GM18909 (cell line): ENCODE measurements around the gene ASAH2B.
A peak's percentile ranks its signal among the peaks of the same experiment; 100 is the strongest.
"Not testable (repeated sequence)": the region's sequence is repeated elsewhere in the genome, so short reads cannot be mapped to it uniquely, and the experiment has no call there.

Experiments used
- ATAC-seq: cut with Tn5 transposase; IDR thresholded peaks from one replicate; pipeline ENCODE4 v1.9.1; 2021; ENCODE audit warnings: mild to moderate bottlenecking; ENCODE audit not compliant: unreplicated experiment, poor library complexity

The ASAH2B gene

DNA sequence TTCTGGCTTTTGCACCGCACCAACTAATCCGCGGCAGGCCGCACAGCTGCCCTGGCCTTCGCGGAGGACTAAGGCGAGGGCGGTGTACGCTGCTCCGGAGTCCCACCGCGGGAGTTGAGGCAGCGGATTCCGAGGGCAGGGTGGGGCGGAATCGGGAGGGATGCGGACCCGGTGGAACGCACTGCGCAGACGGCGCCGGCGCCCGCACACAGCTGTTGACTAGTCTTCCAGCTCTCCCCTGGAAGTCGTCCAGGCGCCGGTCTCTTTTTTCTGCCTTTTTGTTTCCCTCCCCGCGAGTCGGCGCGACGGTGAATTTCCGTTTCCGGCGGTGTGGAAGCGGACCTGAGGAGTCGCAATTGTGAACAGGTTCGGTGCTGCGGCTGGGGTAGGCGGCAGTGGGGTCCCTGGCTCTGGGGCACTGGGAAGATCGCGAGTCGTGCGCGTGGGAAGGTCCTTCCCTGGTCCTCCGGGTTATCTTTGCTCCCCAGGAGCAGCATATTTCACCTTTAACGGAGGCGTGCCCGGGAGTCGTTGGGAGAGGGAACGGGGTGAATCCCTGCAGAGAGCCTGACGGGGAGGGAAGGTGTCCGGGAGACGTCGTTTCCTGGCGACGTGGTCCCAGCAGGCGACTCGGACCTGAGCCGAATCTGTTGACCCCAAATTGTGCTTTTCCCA lies at the start of gene ASAH2B:
Gene ASAH2B (plus strand): TSS at position 319 of the 675 bp plus-strand sequence. CDS start 5,195 bp downstream, outside the sequence.
- peak; percentile 86 for ATAC-seq

DNA sequence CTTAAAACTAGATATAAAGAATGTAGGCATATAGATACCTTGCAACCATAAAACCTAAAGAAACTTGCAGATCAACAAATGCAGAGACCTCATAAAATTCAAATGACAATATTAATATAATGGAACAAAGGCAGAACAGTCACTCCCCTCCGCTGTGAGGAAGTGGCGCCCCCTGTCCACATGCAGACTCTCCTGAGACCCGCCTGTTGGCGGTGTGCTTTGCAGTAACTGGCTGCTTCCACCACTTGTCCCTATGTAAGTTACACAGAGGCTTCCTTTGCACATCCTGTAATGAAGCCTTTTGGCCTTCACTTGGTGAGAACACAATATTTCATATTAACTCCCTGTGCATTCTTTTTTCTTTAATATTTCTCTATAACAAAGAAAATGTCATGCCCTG lies 41.9 kb upstream of the ASAH2B start:
- not testable (repeated sequence) for ATAC-seq

DNA sequence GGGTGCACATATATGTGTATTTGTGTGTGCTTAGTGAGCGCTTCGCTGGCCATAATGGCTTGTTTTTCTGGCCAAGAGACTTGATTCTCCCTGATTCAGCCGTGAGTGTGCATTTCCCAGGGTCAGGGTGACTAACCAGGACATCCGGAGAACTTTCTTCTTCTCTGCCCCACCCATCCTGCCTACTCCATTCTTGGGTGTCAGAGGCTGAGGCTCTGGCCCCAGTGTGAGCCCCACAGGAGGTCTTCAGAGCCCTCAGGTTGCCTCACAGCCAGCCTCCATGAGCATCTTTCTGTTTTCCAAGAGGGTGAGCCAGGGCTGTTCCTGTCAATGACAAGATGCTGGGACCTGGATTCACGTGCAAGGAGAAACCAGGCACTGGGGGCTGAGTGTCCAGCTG lies 37.8 kb upstream of the ASAH2B start:
- not testable (repeated sequence) for ATAC-seq

DNA sequence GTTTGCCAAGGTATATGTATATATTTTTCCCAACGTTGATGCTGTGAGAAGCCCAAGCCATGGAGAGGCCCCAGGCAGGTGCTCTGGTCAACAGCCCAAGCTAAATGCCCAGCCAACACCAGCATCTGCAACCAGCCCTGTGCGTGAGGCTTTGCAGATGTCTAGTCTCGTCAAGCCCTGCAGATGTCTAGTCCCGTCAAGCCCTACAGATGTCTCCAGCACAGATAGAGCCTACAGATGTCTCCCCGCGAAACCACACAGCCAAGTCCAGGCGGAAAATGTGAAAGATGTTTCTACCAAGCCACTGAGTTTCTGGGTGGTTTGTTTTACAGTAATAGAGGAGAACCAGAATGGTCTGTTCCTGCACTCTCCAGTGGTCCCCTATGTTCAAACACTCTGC lies 36.7 kb upstream of the ASAH2B start:
- ATAC-seq, result not testable (repeated sequence)

DNA sequence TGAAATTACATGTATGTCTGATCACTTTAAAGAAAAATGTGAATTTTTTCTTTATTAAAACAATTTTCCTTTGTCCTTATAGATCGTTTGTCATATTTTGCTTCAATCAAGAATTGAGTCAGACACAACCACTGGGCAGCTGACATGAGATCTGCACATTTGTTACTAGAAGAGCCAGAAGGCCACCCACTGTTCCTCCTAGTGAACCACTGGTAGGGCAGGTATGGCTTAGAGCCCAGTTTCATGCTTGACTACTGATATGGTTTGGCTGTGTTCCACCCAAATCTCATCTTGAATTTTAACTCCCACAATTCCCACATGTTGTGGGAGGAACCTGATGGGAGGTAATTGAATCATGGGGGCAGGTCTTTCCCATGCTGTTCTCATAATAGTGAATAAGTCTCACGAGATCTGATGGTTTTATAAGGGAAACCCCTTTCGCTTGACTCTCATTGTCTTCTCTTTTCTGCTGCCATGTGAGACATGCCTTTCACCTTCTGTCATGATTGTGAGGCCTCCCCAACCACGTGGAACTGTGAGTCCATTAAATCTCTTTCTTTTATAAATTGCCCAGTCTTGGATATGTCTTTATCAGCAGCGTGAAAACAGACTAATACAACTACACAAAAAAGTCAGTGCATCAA lies 35.2 kb upstream of the ASAH2B start:
- not testable (repeated sequence) for ATAC-seq

DNA sequence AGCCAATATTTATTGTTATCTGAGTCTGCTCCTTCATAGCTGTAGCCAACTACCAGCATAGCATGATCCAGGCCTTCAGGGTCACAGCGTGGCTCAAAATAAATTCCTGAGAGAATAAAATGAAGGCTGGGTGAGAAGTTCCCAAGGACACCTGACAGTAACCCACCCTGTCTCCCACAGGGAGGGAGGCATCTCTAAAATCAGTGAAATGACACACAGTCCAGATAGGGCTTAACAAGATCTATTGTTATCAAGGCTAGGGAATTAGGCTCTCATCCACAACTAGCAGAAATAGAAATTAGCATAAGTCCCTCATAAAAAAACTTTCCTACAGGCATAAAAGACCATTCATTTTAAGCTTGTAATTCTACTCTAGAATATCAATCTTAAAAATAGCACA lies 33.7 kb upstream of the ASAH2B start:
- not testable (repeated sequence) for ATAC-seq

DNA sequence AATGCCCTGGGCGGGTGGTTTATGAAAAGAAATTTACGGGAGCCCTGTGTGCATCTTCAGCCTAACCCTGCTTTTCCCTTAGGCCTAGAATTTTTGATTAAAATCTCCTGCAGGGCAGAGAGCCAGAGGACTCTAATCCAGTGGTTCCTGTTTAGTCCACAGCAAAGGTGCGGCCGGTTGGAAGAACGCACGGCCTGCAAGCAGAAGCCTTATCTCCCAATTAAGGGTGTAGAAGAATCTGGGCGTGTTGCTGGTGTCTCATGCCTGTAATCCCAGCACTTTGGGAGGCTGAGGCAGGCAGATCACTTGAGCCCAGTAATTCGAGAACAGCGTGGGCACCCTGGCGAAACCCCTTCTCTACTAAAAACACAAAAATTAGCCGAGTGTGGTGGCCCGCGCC lies 29.5 kb upstream of the ASAH2B start:
- not testable (repeated sequence) for ATAC-seq

DNA sequence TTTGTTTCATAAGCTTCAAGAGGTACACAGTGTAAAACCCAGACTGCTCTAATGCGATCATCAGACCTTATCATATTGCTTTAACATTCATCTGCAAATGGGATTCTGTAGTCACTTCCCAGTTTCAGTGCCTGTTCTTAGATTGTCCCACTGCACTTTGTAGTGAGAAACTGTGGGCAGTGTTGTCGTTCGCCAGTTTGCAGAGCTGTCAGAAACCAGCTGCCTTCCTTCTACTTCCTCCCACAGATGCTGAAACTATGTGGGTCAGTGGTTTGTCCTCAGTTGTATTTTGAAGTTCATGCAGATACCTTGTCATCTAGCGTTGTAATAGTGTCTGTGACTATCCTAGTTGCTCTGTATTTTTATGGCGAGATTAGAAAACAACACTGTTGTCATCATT lies 15.9 kb upstream of the ASAH2B start:
- ATAC-seq, result peak; percentile 65

DNA sequence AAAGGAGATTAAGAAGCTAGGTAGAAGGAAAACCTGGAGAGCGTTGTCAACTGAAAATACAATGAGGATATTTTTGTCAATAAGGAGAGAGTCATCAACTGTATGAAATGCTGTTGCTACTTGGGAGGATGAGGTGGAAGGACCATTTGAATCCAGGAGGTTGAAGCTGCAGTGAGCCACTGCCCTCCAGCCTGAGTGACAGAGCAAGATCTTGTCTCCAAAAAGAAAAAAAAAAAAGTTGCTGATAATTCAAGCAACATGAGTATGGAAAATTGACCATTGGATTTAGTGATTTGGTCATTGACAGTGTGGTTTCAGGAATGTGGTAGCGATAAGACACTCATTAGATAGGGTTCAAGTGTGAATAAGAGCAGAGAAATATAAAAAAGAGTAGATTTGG lies 11.6 kb upstream of the ASAH2B start:
- not testable (repeated sequence) for ATAC-seq

DNA sequence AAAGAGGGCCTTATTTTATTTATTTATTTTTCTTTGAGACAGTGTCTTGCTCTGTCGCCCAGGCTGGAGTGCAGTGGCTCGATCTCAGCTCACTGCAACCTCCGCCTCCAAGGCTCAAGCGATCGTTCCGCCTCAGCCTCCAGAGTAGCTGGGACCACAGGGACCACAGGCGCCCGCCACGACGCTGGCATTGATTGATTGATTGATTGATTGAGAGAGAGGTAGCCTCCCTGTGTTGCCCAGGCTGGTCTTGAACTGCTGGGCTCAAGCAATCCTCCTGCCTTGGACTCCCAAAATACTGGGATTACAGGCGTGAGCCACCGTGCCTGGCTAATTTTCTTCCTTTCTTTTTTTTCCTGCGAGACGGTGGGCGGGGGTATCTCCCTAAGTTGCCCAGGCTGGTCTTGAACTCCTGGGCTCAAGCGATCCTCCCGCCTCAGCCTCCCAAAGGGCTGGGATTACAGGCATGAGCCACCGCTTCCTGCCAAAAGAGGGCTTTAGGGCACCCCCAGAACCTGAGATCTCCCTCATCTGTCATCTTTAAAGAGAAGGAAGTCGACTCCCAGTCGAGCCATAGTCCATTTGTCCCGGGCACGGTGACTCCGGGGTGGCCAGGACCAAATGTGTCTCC lies 634 bp upstream of the ASAH2B start:
- ATAC-seq, result not testable (repeated sequence)

DNA sequence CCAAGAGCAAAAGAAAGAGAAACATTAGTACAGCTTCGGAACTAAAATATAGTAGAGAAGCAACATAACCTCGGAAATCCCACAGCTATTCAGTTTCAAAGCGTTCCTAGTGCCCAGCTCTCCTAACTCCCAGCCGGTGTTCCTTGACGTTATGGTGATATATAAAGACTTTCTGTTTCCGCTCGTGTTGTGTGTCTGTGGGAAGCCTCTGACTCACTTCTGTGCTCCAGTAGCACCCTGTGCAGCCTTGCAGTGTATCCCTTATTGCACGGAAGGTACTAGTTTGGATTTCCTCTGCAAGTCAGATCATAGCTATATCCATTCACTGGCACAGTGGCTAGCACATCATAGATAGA lies 535 bp downstream of the ASAH2B start:
- peak; percentile 44 for ATAC-seq

DNA sequence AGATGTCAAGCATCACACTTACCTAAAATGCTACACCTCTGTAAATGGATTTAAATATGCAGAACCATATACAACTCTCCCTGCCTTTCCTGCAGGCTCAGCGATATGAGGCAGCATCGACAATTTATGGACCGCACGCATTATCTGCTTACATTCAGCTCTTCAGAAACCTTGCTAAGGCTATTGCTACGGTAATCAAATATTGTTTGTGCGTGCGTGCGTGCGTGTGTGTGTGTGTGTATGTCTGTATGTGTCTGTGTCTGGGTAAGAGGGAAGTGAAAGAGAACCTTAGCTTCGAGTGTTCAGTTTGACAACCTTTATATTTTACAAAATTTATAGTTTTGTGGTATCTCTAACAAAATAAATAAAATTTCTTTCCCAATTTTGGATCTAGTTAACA lies 3.1 kb downstream of the ASAH2B start:
- ATAC-seq, result not testable (repeated sequence)

DNA sequence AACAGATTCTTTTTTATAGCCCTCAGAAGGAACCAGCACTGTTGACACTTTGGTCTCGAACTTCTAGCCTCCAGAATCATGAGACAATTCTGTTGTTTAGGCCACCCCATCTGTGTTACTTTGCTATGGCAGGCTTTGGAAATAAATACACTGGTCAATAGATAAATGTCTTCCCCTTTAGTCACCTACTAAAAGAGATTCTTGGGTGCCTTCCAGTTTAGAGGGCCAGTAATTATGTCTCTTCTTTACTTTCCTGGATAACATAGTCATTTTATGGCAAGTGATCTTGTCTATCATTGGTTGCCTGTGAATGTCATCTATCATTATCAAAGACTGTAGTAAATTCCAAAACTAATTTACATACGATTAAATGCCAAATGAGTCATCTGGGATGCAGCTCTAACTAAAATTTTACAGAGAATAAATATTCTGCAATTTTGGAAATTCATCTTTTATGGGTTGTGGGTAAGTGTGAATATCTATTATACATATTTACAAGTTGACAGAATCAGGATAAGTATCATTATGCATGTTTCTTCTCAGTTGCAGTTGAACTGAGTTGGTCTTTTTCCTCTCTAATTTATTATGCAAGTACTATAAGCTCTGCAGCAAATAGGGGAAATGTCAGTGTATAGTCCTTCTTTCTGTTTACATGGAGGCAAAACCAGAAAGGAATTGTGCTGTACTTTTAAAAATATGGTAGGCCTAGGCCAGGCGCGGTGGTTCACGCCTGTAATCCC lies 27.2 kb downstream of the ASAH2B start:
- not testable (repeated sequence) for ATAC-seq

DNA sequence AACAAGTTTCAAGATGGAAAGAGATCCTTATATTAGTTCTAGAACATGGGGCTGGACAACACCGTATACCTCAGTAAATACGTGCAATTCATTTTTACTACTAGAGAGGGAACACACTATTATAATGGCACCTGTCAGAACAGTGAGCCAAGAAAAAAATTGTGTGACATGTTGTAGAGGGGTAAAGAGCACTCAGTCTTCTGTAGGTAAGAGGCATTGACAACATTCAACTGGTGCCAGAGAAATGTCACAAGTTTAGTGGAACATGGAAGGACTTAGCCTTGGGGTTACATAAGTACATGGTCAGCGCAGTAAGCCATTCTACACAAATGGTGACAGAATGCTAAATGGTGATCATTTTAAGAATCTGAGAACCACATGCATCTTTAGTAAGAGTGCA lies 32.3 kb downstream of the ASAH2B start:
- ATAC-seq, result not testable (repeated sequence)

DNA sequence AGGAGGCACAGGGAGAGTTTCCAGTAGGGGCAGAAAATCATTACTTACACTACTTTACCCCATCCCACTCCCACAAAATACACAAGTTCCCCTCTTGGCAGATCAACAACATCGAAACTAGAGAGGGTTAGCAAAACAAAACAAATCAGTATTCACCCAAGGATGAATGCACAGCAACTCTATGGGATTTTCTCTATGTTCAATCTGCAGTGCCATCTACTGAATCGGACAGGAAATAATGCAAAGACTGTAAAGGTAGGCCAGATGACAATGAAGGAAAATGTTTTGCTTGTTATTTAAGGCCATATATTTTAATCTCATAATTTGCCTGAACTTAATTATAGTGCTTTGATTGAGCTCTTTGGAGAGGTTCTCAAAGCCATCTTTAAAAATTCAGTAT lies 35.1 kb downstream of the ASAH2B start:
- ATAC-seq, result peak; percentile 52

DNA sequence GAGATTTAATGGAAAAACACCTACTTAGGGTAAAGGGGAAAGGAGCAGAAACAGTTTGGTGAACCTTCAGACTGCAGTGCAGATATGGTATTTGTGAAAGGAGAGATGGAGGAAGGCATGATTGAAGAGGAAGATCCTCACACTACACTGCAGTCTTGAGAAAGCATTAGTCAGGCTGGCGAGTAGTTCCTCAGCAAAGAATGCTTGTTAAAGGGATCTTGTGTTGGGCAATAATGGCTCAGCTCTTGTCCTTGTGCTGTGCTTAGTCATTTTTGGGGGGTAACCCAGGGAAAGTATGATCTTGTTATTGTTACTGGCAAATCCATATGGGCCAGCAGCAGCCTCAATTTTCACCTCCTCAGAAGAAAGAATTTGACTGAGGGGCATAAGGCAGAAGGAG lies 40.3 kb downstream of the ASAH2B start:
- not testable (repeated sequence) for ATAC-seq

DNA sequence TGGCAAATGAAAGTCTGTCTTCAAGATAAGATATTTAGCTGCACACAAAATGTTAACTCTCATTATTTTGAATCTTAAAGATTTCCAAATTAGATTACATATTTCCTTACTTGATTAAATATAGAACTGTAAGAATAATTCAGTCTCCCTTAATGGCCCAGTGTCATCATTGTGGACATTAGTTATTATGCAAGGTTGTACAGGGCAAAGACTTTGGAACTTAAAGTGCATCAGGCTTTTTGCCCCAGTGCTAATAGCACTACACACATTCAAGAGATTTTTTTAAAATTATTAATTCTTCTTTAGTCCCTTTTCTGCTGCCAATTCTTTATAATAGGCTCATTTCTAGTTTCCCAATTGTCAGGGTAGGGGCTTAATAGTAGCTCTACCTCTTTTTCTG lies 42.3 kb downstream of the ASAH2B start:
- ATAC-seq, result not testable (repeated sequence)

DNA sequence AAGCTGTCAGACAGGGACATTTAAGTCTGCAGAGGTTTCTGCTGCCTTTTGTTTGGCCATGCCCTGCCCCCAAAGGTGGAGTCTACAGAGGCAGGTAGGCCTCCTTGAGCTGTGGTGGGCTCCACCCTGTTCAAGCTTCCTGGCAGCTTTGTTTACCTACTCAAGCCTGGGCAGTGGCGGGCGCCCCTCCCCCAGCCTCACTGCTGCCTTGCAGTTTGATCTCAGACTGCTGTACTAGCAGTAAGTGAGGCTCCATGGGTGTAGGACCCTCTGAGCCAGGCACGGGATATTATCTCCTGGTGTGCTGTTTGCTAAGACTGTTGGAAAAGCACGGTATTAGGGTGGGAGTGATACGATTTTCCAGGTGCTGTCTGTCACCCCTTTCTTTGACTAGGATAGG lies 48.2 kb downstream of the ASAH2B start:
- ATAC-seq, result not testable (repeated sequence)

DNA sequence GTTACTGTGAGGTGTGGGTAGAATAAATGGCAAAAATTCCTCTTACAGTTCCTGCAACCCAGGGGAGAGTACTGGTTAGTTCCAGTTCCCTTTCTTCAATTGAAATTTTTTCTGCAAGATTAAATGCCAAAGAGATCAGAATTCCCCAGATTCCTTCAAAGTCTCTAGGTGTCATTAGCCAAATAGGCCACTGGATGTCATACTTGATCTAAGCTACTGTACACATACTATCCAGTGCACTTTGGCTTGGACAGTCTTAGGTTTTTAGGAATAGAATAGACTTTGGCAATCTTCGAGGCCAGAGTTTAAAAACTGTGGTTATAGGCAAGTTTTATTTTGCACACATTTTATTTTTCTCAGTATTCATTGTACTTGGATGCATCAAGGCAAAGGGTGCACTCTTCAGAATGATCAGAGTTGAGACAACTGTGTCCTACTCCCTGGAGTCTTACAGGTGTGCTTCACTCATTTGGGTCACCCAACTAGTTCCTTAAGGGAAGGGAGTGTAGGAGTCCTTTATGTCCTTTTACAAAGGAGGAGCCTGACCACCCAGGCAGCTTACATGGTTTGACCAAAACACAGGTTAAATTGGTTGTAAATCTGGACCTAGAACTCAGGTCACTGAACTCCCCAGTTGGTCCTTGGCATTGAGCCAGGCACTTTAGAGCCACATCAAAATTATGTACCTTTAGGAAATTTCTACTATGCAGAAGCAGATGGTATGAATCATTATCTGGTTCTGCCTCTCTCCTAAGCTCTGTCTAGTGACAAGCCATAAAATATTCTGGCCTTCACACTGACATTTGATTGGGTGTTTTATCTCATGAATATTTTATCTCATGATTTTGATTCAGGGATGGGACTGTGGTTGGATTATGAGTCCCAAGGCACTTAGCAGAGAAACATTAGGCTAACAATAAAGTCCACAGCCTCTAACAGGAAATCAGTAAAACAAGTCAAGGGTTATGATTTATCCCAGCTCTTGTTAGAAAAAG lies 49.5 kb downstream of the ASAH2B start:
- no peak for ATAC-seq

DNA sequence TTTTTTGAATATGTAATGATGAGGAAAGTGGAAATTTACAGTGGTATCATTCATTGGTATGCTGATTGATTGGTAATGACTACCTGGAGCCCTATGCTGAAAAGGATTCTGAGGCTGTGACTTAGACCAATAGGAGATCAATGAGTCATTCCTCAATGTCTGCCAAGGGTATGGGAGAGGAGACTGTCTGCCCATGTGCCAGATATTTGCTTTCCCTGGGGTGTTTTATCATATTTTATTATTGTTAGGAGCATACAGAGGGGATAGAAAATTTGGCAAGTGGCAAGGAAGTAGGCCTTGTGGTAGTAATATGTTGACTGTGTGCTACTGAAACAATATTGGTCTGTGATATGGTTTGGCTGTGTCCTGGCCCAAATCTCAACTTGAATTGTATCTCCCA lies 54.8 kb downstream of the ASAH2B start:
- no peak for ATAC-seq
